Myocyte (in vitro differentiated cells): ENCODE results near the gene NR5A1. TPM values are rescaled to one million over a fixed set of nuclear protein-coding genes. Genes with fewer than 3 reads are reported as not detected.

Source experiments
- DNase-seq: peaks from one replicate; pipeline ENCODE4 v3.0.0-alpha.2; 2012; ENCODE audit warnings: low read depth
- total RNA-seq: library from RNA; depleted of rRNA; stranded (reverse); fragments of >200 nt; gene quantifications from 2 replicates; pipeline ENCODE4 v1.2.3, GENCODE V29; 2014

The NR5A1 gene
- total RNA-seq, 1 donor from 2014 or later: not detected

DNA sequence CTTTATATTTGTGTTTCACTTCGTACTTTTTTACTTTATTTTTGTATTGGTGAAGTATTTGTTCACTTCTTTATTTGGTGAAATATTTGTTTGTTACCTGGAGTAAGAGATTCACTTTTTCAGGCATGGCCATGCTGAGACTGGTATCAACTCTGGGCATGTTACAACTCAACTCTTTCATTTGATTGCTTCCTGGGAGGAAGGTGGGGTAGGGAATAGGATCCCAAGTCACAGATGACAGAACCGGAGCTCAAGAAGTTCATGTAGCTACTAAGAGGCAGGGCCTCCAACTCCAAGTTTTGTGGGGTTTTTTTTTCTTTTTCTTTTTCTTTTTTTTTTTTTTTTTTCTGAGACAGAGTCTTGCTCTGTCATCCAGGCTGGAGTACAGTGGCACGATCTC lies 63.0 kb downstream of the NR5A1 start:
- DNase-seq: no peak

GRCh38 chr9:124443625-124444024 lies 63.6 kb downstream of the NR5A1 start:
- no peak for DNase-seq

GRCh38 chr9:124442826-124443225 lies 64.4 kb downstream of the NR5A1 start:
- DNase-seq: no peak

DNA sequence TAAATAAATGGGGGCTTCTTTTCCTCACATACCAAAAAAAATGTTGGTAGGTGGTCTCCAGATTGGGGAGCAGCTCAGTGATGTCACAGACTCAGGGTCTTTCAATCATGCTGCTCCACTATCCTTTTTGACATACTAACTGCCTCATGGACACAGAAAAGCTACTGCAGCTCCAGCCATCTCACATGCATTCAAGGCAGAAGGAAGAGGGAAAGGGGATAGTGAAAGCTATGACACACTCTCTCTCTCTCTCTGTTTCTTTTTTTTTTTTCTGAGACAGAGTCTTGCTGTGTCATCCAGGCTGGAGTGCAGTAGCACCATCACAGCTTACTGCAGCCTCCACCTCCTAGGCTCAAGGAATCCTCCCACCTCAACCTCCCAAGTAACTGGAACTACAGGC lies 64.8 kb downstream of the NR5A1 start:
- DNase-seq: no peak

DNA sequence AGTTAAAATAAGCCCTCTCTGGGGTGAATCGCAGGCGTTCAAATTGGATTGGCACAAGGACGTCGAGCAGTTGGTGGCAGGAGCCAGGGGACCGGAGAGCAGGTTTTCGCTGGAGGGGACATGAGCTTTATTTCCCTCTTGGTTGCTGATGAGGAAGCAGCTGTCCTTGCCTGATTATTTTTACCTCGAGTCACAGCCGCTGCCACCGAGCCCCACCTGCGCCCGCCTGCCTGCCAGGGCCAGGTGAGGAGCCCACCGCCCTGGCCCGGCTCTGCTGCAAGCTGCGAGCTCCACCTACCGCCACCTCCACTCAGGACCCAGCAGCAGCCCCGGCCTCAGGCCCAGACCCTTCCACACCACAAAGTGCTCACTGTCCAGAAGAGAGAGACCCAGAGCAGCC lies 65.9 kb downstream of the NR5A1 start:
- no peak for DNase-seq

DNA sequence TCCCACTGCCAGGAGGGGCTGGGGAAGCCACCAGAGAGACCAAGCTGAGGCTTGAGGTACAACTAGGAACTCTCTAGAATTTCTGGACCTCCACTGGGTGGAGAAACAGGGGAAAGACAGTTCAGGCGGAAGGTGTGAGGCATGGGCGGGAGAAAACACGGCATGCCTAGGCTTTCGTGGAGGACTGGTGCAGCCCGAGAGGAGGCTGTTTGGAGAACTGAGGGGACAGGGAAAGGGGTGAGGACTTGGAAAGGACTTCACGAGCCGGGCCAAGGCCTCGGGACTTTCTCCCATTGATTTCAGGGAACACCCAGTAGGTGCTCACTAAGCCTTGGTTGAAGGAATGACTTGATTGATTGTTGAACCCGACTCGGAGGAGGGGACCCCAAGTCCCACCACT lies 66.4 kb downstream of the NR5A1 start:
- DNase-seq: no peak

GRCh38 chr9:124439686-124440243 lies 67.4 kb downstream of the NR5A1 start:
- DNase-seq: no peak

DNA sequence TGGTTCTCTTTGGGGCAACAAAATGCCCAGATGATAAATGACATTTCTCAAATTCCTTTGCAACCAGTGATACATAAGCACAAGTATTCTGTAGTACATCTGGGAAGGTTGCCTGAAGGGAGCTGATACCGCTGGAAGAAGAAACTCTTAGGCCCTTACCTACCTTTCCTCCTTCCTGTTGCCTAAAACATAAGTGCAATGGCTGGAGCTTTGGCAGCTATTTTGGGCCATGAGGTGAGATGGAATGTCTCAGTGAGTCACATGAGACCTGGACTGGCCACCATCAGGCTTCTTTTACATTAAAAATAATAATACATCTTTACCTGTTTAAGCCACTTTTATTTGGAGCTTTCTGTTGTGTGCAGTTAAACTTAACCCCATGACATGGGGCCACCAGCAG lies 68.1 kb downstream of the NR5A1 start:
- no peak for DNase-seq

- DNase-seq: no peak
These were observed 69.1 kb downstream of the NR5A1 start for GRCh38 chr9:124438091-124438490.

DNA sequence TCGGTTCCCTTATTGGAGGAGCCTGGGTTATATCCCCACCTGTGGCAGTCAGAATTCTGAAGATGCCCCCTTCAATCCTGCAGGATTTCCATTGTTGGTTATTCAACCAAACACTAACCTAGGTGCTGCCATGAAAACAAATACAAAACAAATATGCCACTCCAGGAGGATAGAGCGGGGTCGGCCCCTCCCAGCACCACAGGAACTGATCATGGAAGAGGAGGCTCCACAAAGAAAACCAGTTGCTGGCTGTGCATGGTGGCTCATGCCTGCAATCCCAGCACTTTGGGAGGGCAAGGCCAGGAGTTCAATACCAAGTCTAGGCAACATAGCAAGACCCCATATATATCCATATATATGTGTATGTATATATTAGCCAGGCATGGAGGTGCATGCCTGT lies 70.1 kb downstream of the NR5A1 start:
- no peak for DNase-seq

- no peak for DNase-seq
These were observed 70.9 kb downstream of the NR5A1 start for GRCh38 chr9:124436320-124436719.

Other genes starting within 250 kb of the NR5A1 start
- 65.6 and 84.7 TPM in 2 replicates for gene NEK6, start 249.4 kb downstream of the NR5A1 start, total RNA-seq
- 263 and 275 TPM in 2 replicates for gene PSMB7, start 92.0 kb downstream of the NR5A1 start, total RNA-seq
- gene ADGRD2, start 56.9 kb downstream of the NR5A1 start, total RNA-seq: not detected in 2 replicates